Umbilical cord (tissue), 2 donors: ENCODE results near the gene PARL. TPM values are rescaled to one million over a fixed set of nuclear protein-coding genes. Genes with fewer than 3 reads are reported as not detected.
"Not testable (repeated sequence)": the region's sequence is repeated elsewhere in the genome, so short reads cannot be mapped to it uniquely, and the experiment has no call there.

Source experiments
- DNase-seq: peaks from one replicate; pipeline ENCODE4 v3.0.0-alpha.2; 2015; ENCODE audit warnings: low spot score
- total RNA-seq: library from RNA; depleted of rRNA; stranded (reverse); fragments of >200 nt; gene quantifications from one replicate; pipeline ENCODE4 v1.2.3, GENCODE V29; 2014; ENCODE audit warnings: low replicate concordance; ENCODE audit not compliant: insufficient read depth

Gene PARL
- total RNA-seq, 1 donor from 2014 or later: 50.1 TPM

GRCh38 chr3:183904833-183905780 lies 20.4 kb upstream of the PARL start:
- DNase-seq: no peak

GRCh38 chr3:183898028-183898431 lies 13.3 kb upstream of the PARL start:
- DNase-seq: no peak

DNA sequence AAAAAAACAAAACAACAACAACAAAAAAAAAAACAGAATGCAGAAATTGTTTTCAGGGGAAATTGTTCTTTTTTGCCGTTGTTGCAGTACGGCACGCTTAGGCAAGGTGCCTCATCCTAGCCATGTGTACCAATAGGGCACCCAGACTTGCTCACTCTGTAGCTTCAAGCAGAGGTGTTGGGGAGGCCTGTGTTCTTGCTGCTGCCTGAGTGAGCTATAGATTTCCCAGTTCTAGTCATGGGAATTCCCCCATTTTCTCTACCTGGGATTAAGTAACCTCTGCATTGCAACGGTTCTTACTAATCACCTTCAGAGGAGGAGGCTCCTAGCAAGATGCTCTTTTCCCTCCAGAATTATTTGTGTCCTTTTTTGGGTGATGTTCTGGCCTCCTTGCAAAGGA lies 12.9 kb upstream of the PARL start:
- DNase-seq: no peak

GRCh38 chr3:183896610-183897009 lies 11.9 kb upstream of the PARL start:
- no peak for DNase-seq

GRCh38 chr3:183896184-183896583 lies 11.5 kb upstream of the PARL start:
- no peak for DNase-seq

- no peak for DNase-seq
Observed at GRCh38 chr3:183895774-183896173, 11.1 kb upstream of the PARL start.

DNA sequence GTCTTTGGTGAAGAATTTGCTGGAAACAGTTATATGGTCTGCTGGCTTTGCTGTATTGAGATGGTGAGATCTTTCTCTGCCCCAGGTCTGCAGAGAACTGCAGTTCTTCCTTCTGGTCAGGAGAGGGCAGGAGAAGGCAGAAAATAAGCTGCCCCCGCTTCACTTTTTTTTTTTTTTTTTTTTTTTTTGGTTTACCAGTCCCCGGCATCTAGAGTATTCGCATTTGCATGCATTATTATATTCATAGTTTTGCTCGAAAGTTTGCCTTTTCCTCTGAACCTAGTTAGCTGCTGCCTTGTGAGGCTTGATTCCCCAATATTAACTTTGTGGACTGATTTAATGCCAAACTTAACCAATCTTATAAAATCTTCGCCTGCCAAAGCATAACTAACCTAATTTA lies 10.6 kb upstream of the PARL start:
- DNase-seq: peak; percentile 44

DNA sequence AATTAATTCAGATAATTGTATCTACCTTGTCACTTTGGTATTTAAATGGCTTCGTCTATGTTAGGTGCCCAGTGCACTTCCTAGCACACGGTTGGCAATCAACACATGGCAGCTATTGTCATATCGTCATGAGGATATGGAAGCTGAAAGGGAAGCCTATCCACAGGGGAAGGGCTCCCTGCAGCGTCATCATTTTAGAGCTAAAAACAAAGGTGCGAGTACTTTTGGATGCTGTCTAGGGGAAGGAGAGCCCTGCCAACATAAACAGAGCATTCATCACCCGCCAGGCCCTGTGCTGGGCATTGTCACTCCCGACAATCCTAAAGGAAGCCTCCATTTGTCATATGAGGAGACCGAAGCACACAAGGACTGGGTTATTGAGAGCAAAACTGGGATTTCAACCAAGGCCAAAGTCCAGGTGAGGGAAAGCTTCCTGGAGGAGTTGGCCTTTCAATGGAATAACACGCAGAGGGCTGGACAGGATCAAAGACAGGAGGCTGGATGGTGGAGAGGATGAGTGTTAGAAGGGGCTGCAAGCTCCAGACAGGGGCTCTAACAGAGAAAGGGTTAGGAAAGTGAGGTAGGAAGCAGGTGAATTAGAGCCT lies 8.0 kb upstream of the PARL start:
- no peak for DNase-seq

DNA sequence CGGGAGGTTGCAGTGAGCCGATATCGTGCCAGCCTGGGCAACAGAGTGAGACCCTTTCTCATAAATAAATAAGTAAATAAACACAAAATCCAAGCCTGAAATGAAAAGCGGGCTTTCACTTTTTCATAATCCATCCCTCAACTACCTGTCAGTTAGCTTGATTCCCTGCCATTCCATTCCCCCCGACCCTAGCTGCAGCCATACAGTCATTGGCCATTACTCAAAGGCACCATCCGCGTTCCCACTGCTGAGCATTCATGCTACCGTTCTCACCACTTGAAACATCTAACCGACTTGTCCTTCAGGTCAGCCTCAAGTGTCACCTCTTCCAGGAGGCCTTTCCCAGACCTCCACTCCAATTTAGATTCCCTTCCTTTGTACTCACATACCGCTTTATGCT lies 1.1 kb upstream of the PARL start:
- no peak for DNase-seq

GRCh38 chr3:183884097-183884426 lies 618 bp downstream of the PARL start:
- DNase-seq: no peak

- no peak for DNase-seq
Observed at GRCh38 chr3:183883291-183884096, 1.2 kb downstream of the PARL start.

- DNase-seq: no peak
Observed at GRCh38 chr3:183880121-183880520, 4.6 kb downstream of the PARL start.

GRCh38 chr3:183879243-183879642 lies 5.4 kb downstream of the PARL start:
- DNase-seq: no peak

GRCh38 chr3:183878071-183878470 lies 6.6 kb downstream of the PARL start:
- DNase-seq: peak; percentile 40

DNA sequence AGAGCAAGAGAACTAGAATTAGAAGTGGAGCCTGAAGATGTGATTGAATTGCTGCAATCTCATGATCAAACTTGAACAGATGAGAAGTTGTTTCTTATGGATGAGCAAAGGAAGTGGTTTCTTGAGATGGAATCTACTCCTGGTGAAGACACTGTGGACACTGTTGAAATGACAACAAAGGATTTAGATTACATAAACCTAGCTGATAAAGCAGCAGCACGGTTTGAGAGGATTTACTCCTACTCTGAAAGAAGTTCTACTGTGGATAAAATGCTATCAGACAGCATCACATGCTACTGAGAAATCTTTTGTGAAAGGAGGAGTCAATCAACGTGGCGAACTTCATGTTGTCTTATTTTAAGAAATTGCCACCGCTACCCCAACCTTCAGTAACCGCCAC lies 7.5 kb downstream of the PARL start:
- DNase-seq: not testable (repeated sequence)

DNA sequence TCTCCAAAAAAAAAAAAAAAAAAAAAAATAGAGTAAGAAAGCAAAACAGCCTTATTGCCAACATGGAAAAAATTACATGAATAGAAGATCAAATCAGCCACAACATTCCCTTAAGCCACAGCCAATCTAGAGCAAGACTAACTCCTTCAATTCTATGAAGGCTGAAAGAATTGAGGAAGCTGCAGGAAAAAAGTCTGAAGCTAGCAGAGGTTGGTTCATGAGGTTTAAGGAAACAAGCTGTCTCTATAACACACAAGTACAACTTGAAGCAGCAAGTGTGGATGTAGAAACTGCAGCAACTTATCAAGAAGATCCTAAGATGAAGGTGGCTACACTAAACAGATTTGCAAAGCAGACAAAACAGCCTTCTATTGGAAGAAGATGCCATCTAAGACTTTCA lies 9.3 kb downstream of the PARL start:
- DNase-seq: no peak

DNA sequence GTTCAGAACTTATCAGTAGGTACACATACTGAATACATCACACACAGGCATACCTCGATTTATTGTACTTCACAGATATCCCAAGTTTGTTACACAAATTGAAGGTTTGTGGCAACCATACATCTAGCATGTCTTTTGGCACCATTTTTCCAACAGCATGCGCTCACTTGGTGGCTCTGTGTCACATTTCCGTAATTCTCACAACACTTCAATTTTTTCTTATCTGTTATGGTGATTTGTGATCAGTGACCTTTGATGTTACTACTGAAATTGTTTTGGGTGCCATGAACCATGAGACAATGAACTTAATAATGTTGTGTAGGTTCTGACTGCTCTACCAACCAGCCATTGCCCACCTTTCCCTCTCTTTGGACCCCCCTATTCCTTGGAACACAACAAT lies 10.8 kb downstream of the PARL start:
- DNase-seq: no peak

GRCh38 chr3:183871541-183871940 lies 13.1 kb downstream of the PARL start:
- DNase-seq: no peak

DNA sequence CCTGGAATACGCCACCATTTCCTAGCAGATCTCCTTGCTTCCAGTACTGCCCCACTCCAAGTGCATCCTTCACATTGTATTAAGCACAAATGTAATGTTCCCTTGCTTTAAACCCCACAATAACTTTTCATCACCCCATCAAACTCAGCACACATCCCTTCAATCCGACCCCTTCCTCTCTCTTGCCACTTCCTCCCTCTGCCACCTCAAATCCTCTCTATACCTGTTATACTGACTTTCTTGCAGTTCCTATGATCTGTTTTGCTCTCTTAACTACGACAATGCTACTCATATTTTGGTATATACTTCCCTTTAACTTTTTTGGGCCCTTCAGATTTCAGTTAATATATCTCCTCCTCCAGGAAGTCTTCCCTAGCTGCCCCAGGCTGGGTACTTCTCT lies 14.1 kb downstream of the PARL start:
- no peak for DNase-seq

- no peak for DNase-seq
Observed at GRCh38 chr3:183868796-183869195, 15.9 kb downstream of the PARL start.

DNA sequence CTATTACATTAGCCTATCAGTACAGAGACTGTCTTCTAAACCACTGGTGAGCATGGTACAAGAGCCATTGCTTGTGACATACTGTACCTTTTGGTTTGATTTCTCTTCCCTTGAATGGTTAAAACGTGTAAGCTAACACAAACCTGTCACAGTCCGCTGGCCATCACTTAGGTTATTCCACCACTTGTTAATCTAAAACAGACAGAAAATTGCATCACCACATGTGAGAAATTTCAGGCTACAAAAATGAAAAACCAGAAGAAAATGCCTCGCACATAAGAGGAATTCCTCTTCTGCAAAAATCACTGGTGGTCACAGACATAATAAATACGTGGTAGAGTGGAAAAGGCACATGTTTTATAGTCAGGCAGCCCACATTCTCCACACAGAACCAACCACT lies 22.1 kb downstream of the PARL start:
- DNase-seq: no peak

DNA sequence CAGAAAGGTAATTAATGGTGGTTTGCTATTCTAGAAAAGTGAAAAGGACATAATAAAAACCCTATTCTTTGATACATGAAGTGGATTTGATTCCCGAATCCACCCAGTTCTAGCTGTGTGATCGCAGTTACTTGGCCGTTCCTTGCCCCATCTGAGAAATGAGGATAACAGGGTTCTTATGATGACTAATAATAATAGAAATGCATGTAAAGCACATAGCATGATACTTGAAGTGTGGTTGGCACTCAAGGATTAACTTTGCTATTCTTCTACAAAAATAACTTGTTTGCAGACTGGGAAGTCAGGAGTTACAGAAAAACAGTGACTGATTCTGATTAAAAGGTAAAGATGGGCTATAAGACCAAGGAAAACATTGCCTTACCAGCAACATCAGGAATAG lies 26.8 kb downstream of the PARL start:
- no peak for DNase-seq
